Prostate gland (tissue), 2 donors: ENCODE data around the gene JARID2. TPM values are rescaled to one million over a fixed set of nuclear protein-coding genes. Genes with fewer than 3 reads are reported as not detected.

Source experiments
- DNase-seq: peaks from one replicate; pipeline ENCODE4 v3.0.0-alpha.2; 2019; ENCODE audit warnings: low spot score
- H3K27ac ChIP-seq, 2 donors: fragments of 200-600 bp; sonication (generic); 2 replicates each; pipeline ENCODE4 v1.5.1; 2017 to 2019
- H3K27me3 ChIP-seq: fragments of 200-600 bp; sonication (generic); replicated peaks from 2 replicates; pipeline ENCODE4 v1.5.1; 2019; ENCODE audit not compliant: insufficient read depth
- H3K36me3 ChIP-seq, 2 donors: fragments of 200-600 bp; sonication (generic); 1 replicate in 1 of 2; 2 replicates in 1 of 2; pipeline versions ENCODE4 v1.5.1 to v1.8.1; 2017 to 2019
- H3K4me1 ChIP-seq: fragments of 200-600 bp; sonication (generic); replicated peaks from 2 replicates; pipeline ENCODE4 v1.5.1; 2019
- H3K4me3 ChIP-seq, 2 donors: fragments of 200-600 bp; sonication (generic); 2 replicates each; pipeline ENCODE4 v1.5.1; 2017 to 2019
- H3K9me3 ChIP-seq: fragments of 200-600 bp; sonication (generic); 2 replicates; pipeline ENCODE4 v1.5.1; 2017
- CTCF ChIP-seq, 4 experiments: fragments of 200-600 bp in 2 of 4; fragments of 450-650 bp in 2 of 4; sonication (generic) in 2 of 4; IDR thresholded peaks; 1 replicate in 3 of 4; 2 replicates in 1 of 4; pipeline ENCODE4 v1.5.1; 2016 to 2019; ENCODE audit warnings: antibody characterized with exemption in 4 of 4, mild to moderate bottlenecking in 2 of 4, moderate library complexity in 2 of 4
- POLR2A ChIP-seq: fragments of 450-650 bp; IDR thresholded peaks from one replicate; pipeline ENCODE4 v1.6.1; 2016; ENCODE audit warnings: antibody characterized with exemption, mild to moderate bottlenecking
- POLR2AphosphoS5 ChIP-seq: sonication (generic); formaldehyde crosslinking; IDR thresholded peaks from one replicate; pipeline ENCODE4 v1.6.1; 2017; ENCODE audit warnings: antibody characterized with exemption
- WGBS: methylation state at CpG from one replicate; pipeline ENCODE4 v1.1.5; 2018; 5-methylcytosine and 5-hydroxymethylcytosine counted together
- intact Hi-C: fragments of 100-400 bp; cut with DNase I; formaldehyde crosslinking; loops from one replicate; pipeline ENCODE4 v1.14.2; 2022
- total RNA-seq, 2 donors: library from RNA; depleted of rRNA; stranded (reverse); fragments of >200 nt; gene quantifications; one replicate each; pipeline ENCODE4 v1.1.0, GENCODE V29; 2016

JARID2 gene
- total RNA-seq, 2 donors from 2014 or later, result 7.7 to 35.4 TPM

DNA sequence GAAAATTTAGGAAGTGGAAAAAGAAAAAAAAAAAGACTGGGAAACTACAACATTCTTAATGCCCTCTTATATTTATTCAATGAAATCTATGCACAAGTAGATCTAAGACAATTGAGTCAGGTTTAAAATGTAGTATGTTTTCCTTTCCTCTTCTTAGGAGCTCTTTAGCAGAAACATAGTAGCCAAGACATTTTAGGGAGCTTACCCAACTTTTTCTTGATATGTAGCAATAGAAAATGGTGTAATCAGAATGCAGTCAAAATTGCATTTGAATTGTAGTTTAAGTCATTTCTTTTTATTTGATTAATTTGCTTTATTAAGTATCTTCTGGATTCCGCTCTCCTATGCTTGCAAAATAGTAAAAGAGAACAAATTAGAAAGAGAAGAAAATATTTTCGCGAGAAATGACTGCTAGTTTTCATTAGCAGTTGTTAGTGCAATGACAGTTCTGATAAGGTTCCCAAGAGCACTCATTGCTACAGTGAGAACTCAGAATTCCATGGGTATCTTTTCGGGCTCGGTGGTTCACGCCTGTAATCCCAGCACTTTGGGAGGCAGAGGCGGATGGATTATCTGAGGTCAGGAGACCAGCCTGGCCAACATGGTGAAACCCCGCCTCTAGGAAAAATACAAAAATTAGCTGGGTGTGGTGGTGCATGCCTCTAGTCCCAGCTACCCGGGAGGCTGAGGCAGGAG lies 52.2 kb downstream of the JARID2 start:
- H3K4me3 ChIP-seq, result no peak overlapping the region
- no peak overlapping the region for H3K27ac ChIP-seq
- H3K27me3 ChIP-seq, result no peaks in the 10 kb centered on the region
- H3K4me1 ChIP-seq, result no peaks in the 10 kb centered on the region
- DNase-seq, result no peak
- TF ChIP-seq POLR2AphosphoS5 (no peak), POLR2A (no peak), CTCF (IDR thresholded peaks at IDR 0.05) (no peak)
- intact Hi-C loops, result no loop called here
- 96% methylated on average over 9 of the region's 9 CpGs for WGBS
- H3K9me3 ChIP-seq, result no peaks in the 10 kb centered on the region
- H3K36me3 ChIP-seq, result no peaks in the 10 kb centered on the region

- TF ChIP-seq POLR2A (no peak), CTCF (IDR thresholded peaks at IDR 0.05) (no peak), POLR2AphosphoS5 (no peak)
- H3K27ac ChIP-seq, result no peak overlapping the region
- no peak overlapping the region for H3K4me3 ChIP-seq
- no peaks in the 10 kb centered on the region for H3K36me3 ChIP-seq
- no peaks in the 10 kb centered on the region for H3K4me1 ChIP-seq
- intact Hi-C loops, result no loop called here
- 75% methylated on average over 8 of the region's 8 CpGs for whole genome bisulfite sequencing
- DNase-seq, result no peak
- H3K9me3 ChIP-seq, result no peaks in the 10 kb centered on the region
- H3K27me3 ChIP-seq, result no peaks in the 10 kb centered on the region
These were observed 53.7 kb downstream of the JARID2 start for GRCh38 chr6:15299430-15300131.

DNA sequence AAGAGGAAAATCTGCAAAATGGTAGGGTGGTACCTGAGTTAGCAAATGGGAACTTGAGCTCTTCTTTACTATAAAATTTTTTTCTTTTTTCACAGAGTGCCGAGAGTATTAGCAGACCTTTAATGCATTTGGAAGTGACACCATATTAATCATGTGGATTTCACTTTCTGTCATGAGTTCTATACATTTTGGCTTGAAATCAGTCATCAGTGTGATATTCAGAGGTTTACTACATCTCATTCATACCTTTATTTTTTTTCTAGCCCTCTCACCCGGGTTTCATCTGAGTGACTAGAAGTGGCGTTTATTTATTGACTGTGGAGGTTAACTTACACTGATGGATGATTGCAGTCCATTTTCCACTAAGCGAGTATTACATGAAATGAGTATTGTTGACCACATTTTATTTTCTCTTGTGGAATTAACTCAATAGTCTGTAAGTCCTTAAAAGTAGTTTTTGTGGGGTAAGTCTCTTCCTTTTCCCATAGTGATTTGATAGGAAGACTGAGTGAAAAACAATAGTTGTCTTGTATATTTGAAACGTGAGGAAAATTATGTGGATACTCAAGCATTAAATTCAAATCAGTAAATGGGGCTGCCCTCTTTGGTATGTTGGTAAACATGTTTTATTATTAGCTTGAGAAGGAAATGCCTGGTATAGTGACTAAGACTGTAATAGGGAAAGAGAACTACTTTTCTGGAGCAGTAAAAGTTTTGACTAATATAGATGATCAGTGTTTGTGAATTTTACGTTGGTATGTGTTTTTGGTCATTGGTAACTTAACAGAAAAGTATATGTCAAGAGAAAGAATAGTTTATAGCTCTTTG lies 55.5 kb downstream of the JARID2 start:
- intact Hi-C loops, result no loop called here
- H3K36me3 ChIP-seq, result no peaks in the 10 kb centered on the region
- no peak for TF ChIP-seq POLR2A
- no peak for TF ChIP-seq CTCF (IDR thresholded peaks at IDR 0.05)
- TF ChIP-seq POLR2AphosphoS5, result no peak
- no peak overlapping the region for H3K4me3 ChIP-seq
- no peaks in the 10 kb centered on the region for H3K4me1 ChIP-seq
- H3K27ac ChIP-seq, result no peak overlapping the region
- H3K9me3 ChIP-seq, result no peaks in the 10 kb centered on the region
- DNase-seq, result no peak
- no peaks in the 10 kb centered on the region for H3K27me3 ChIP-seq
- WGBS, result 78% methylated on average over 6 of the region's 6 CpGs

GRCh38 chr6:15303162-15303919 lies 57.5 kb downstream of the JARID2 start:
- intact Hi-C loops, result no loop called here
- Histone ChIP-seq H3K36me3 (no peaks in the 10 kb centered on the region), H3K27me3 (no peaks in the 10 kb centered on the region), H3K27ac (no peak overlapping the region), H3K4me1 (no peaks in the 10 kb centered on the region), H3K9me3 (no peaks in the 10 kb centered on the region), H3K4me3 (no peak overlapping the region)
- no peak for DNase-seq
- TF ChIP-seq POLR2A (no peak), CTCF (IDR thresholded peaks at IDR 0.05) (no peak), POLR2AphosphoS5 (no peak)
- WGBS, result 92% methylated on average over 7 of the region's 7 CpGs
